Skin epidermis (tissue), 12 donors: ENCODE data around the gene PPP3CA.
A peak's percentile ranks its signal among the peaks of the same experiment; 100 is the strongest.

Experiments
- H3K27ac ChIP-seq, 21 experiments: fragments of 200-600 bp; sonication (generic) in 11 of 21; one replicate each; pipeline ENCODE4 v1.5.0; 2020; ENCODE audit warnings: mild to moderate bottlenecking in 3 of 21, inconsistent platforms in 2 of 21, moderate library complexity in 2 of 21
- H3K4me3 ChIP-seq, 7 experiments: fragments of 200-600 bp; sonication (generic) in 2 of 7; one replicate each; pipeline ENCODE4 v1.5.0; 2020; ENCODE audit warnings: inconsistent platforms in 2 of 7, mild to moderate bottlenecking in 2 of 7, moderate library complexity in 1 of 7

The PPP3CA gene

DNA sequence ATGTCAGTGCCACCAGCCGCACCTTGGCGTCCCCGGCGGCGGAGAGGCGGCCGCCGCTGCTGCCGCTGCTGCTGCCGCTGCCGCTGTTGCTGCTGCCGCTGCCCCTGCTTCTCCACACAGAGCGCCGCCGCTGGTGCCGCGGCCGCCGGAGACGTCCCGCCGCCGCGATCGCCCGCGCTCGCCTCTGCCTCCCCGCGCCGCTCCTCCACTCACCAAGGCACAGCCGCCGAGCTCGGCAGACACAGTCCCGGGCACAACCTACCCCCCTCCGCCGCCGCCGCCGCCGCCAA, at the start of gene PPP3CA:
Gene PPP3CA (minus strand): TSS at position 260 of the 290 bp plus-strand sequence.
- H3K27ac ChIP-seq = peak within 1 kb of the TSS; percentile 75 to 97 (median 93)
- peak within 1 kb of the TSS; percentile 70 to 90 (median 86) for H3K4me3 ChIP-seq

GRCh38 chr4:101393256-101393655, 45.9 kb upstream of the PPP3CA start:
- no peak overlapping the region for H3K4me3 ChIP-seq
- H3K27ac ChIP-seq = no peak overlapping the region

DNA sequence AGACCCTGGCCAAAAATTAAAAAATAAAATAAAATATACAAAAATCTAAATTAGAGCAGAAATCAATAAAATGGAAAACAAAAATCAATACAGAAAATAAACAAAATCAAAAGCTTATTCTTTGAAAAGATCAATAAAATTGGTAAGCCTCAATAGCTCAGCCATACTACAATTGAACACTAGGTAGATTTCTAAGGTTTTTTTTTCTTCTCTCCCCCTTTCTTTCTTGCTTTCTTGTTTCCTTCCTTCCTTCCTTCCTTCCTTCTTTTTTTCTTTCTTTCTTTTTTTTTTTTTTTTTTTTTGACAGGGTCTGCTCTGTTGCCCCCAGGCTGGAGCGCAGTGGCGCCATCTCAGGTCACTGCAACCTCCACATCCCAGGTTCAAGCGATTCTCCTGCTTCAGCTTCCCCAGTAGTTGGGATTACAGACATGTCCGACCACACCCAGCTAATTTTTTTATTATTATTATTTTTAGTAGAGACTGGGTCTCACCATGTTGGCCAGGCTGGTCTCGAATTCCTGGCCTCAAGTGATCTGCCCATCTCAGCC, 23.4 kb upstream of the PPP3CA start:
- H3K27ac ChIP-seq = no peak overlapping the region
- no peak overlapping the region for H3K4me3 ChIP-seq

DNA sequence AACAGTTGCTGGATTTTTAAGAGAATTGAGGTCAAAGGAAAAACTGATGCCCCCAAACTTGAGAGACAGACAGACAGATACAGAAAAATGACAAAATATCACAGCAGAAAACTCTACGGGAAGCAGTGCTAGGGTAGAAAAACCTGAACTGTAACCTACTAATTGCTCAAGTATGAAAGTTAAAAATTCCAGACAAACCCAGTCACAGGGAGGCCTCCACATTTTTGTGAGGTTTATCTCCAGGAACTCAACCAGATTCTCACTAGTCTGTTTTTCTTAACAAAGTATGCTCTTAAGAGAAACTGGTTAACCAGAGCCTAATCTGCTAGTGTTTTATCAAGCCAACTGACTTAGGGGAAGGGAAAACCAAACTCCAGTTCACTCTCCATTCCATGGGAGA, 19.9 kb upstream of the PPP3CA start:
- H3K27ac ChIP-seq = no peak overlapping the region
- H3K4me3 ChIP-seq = no peak overlapping the region

DNA sequence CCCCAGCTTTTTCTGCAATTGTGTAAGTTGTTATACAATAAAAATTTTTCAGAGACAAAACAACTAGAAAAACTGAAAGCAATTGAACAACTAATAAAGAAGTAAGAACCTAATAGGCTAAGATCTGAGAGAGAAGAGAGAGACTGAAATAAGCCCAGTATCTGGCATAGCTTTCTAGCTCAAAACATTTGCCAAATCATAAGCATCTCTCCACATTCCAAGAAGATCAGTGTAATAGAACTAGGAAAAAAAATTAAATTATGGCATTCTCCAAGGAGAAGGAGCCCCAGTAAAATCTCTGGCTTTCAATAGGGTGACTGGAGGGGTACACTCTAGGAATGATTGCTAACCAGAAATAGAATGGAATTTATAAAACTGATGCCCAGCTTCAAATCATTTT, 19.0 kb upstream of the PPP3CA start:
- H3K27ac ChIP-seq = no peak overlapping the region
- no peak overlapping the region for H3K4me3 ChIP-seq

DNA sequence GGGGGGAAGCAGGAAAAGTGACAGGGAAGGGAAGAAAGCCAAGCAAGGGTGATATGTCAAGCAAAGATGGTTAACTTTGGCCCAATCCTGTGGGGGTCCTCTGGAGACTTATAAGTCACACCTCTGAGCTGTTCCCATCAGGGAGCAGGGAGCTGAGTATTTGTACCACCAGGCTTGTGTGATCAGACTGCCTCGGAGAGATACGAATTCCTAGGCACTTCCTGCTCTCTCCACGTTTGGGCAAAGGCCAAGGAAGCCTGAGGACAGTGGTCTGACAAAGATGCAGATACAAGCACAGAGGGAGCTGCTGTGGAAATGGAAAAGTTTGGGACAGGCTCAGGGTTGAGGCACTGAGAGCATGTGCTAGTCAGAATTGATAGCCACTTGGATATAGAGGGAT, 10.4 kb upstream of the PPP3CA start:
- no peak overlapping the region for H3K4me3 ChIP-seq
- H3K27ac ChIP-seq = no peak overlapping the region

- peak overlapping the region in 3 of 21 experiments; percentile 17 to 74 (median 22) for H3K27ac ChIP-seq
- no peak overlapping the region for H3K4me3 ChIP-seq
Observed at GRCh38 chr4:101356928-101357327, 9.6 kb upstream of the PPP3CA start.

- peak overlapping the region in 9 of 21 experiments; percentile 4 to 74 (median 17) for H3K27ac ChIP-seq
- H3K4me3 ChIP-seq = no peak overlapping the region
Observed at GRCh38 chr4:101355767-101356702, 8.7 kb upstream of the PPP3CA start.

DNA sequence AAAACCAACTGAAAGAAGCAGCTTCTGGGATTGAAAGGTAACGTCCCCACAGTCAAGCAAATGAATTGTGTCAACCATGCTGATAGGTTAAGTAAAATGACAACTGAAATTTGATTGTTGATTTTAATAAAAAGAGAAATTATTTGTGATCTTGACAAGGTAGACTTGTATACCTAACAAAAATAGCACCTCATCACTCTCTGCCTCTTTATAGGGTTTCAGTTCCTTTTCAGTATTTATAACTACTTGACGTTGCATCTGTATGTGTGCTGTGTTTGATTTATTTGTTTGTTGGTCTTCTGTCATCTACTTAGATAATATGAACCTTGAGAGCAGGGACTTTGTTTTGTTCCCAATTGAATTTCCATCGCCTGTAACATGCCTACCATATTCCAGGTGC, 7.9 kb upstream of the PPP3CA start:
- H3K27ac ChIP-seq = no peak overlapping the region

DNA sequence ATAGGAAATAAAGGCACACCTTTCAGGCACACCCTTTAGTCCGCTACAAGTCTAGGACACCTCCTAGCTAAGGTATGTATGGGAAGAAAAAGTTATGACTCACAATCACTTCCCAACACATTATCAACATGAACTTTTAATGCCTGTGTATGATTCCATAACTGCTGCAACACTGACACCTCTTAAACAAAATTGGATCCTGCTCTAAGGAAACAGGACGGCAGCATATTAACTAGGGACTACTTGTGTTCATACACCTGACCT, 2.4 kb upstream of the PPP3CA start:
- no peak overlapping the region for H3K4me3 ChIP-seq
- H3K27ac ChIP-seq = peak overlapping the region in 4 of 21 experiments; percentile 32 to 94 (median 92)

More for the DNA sequence above, 7.9 kb upstream of the PPP3CA start:
- H3K4me3 ChIP-seq = no peak overlapping the region

DNA sequence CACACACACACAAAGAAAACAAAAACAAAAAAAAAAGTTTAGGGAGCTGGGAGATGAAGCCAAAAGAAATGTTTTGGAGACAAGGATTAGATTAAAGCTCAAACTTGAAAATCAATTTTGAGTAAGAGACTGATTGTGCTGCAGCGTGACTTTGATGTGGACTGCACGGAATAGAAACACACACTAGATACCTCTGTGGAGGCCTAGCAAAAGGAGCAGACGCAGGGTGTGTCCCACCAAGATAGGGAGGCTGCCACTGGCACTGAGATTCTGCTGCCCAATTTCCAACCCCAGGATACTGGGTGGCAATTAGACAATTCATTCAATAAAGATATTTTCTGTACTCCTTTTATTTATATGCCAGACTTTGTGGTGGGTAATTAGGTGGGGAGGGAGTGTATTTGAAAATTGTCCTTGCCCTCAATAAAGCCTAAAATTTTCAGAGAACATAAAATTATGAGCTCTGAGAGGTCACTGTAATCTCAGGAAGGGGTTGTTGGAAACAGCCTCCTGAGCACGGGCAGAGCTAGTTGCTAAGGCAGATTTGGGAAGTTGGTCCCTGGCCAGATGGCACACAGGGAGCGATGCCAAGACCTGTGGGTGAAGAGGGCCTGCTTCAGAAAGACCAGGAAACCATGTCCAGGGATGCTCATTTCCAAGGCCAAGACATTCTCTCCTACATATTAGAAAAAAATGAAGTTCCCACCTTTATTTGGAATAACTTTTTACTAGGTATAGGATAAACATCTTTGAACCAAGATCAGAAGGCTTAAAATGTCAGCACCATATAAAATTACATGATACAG, 1.9 kb upstream of the PPP3CA start:
- H3K4me3 ChIP-seq = peak overlapping the region in 3 of 7 experiments; percentile 70 to 90 (median 76)
- H3K27ac ChIP-seq = peak overlapping the region in 14 of 21 experiments; percentile 53 to 97 (median 92)

GRCh38 chr4:101348367-101348827, 1.1 kb upstream of the PPP3CA start:
- Histone ChIP-seq H3K27ac (peak overlapping the region; percentile 51 to 97 (median 92)), H3K4me3 (peak overlapping the region; percentile 70 to 90 (median 86))

DNA sequence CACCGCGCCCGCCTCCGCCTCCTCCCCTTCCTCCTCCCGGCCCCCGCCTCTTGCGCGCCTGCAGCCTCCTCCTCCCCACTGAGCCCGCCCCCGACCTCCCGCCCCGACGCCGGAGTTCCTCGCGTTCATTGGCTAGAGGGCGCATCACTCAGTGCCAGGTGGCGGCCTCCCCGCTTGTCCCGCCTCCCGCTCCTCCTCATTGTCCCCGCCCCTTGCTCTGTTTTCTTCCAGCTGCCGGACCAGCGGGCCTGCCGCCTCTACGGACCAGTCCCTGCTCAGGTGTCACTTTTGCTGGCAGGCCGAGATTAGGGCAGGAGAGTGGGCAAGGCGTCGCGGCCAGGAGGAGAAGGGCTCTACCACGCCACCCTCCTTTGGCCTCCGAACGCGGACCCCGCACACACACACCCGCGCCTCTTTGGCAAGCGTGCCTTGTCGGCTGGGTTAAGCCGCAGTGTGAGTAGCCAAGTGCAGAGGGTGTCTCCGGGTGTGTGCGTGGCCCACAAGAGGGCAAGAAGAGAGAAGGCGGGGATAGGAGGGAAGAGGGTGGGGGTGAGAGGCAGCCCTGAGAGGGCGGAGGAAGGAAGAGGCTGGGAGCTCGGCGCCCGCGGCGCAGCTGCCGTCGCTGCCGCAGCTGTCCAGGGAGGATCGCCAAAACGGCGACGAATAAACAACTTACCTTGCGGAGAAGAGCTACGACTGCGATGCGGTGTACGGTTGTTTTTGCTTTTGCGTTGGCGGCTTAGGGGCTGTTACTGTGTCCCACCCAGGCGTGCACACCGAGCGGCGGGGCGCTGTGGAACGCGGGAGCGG, 436 bp upstream of the PPP3CA start:
- H3K27ac ChIP-seq = peak overlapping the region; percentile 51 to 97 (median 93)
- H3K4me3 ChIP-seq = peak overlapping the region; percentile 70 to 90 (median 86)

DNA sequence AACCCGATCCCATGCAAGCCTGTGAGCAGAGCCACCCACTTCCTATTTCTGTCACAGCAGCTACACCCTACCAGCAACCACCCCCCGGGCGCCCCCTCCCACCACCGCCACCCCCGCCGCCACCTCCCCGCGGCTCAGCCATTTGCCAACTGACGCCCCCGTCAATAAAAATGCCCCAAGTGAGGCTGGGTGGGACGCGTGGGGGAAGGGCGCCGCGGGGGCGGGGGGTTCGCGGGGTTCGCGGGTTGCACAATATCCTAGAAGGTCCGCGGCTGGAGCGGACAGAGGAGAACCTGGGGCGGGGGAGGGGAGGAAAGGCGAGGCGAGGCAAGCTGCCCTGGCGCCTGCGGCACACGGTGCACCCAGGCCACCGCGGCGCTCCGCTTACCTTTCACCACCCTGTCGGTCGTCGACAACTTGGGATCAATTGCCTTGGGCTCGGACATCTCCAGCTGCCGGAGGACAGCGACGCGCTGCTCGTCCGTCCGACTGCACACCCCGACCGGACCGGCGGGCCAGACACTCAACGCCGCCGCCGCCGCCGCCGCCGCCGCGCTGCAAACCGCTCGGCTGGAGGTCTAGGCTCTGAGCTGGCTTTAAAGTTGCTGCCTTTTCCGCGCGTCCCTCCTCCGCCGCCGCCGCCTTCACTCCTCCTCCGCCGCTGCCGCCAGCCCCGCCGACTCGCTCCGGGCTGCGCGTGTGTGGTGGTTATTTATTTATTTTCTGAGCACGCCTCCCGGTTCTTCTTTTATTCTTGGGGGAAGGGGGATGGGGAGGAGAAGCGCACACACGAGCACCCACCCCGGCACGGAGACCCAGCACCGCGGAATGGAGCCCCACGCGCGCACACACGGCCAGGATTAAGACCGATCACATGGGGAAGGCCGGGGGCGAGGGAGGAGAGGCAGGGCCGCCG, 717 bp downstream of the PPP3CA start:
- peak overlapping the region; percentile 75 to 97 (median 93) for H3K27ac ChIP-seq
- peak overlapping the region; percentile 70 to 90 (median 86) for H3K4me3 ChIP-seq

DNA sequence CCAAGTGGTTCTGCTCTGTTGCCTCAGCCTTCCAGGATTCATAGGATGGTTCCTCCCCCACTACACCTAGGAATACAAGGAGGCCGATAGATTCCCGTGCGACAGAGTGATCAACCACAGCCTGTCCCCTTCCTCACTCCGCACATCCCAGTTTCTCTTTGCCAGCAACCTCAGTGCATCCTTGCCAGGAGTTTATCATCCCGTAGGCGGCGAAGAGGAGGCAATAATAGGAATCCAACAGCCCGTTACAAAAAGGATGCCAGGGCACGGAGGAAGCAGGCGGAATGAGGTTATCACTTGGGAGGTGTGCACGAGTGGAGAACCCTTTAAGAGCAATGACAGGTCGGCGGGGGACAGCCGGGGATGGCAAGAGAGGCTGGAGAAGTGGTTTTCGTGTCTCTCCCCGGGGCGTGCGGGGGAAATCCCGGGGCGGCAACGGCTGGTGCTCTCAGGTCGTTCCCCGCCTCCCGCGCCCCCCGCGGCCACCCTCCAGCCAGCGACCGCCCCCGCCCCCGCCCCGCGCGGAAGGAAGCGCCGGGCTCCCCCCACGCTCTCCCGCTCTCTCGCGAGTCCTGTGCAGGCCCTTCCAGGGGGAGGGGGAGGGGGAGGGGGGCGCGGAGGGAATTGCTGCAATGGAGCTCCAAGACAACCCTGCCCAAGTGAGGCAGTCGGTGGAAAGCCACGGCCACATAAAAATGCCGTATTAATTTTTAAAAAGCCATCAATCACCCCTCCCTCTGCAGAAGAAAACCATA, 1.6 kb downstream of the PPP3CA start:
- Histone ChIP-seq H3K4me3 (peak overlapping the region; percentile 70 to 90 (median 86)), H3K27ac (peak overlapping the region in 20 of 21 experiments; percentile 84 to 97 (median 93))

GRCh38 chr4:101345271-101345595, 2.1 kb downstream of the PPP3CA start:
- H3K4me3 ChIP-seq = peak overlapping the region; percentile 70 to 90 (median 86)
- peak overlapping the region in 14 of 21 experiments; percentile 84 to 97 (median 94) for H3K27ac ChIP-seq

GRCh38 chr4:101339332-101339731, 8.0 kb downstream of the PPP3CA start:
- no peak overlapping the region for H3K4me3 ChIP-seq
- no peak overlapping the region for H3K27ac ChIP-seq

DNA sequence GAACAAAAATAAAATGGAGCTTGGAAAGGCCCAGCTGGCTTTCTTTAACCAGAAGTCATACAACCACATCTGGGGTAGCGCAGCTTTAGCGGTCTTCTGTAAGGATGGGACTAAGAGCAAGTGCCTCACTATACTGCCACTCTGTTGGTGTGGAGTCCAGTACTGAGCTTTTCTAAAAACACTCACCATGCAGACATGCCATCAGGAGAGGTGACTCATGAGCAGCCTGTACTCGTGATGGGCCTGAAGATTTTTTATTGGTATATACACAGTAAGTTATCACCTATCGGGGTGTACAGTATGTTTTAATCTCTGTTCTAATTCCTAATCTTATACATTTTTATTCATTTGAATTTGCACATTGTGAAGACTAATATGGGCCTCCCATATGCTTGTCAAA, 9.6 kb downstream of the PPP3CA start:
- no peak overlapping the region for H3K4me3 ChIP-seq
- H3K27ac ChIP-seq = peak overlapping the region in 1 of 21 experiments; percentile 61
